HepG2 (cell line): ENCODE measurements around the gene CCDC192. TPM values are rescaled to one million over a fixed set of nuclear protein-coding genes. Genes with fewer than 3 reads are reported as not detected.

ENCODE experiments used
- ATAC-seq: fragments of 200-7000 bp; cut with Tn5 transposase; 3 replicates; pipeline ENCODE4 v1.9.1; 2020; ENCODE audit warnings: mild to moderate bottlenecking, moderate library complexity
- BruUV-seq: library from RNA; stranded (reverse); fragments of 400-500 nt; replicated peaks from 2 replicates; lab custom pipeline; 2021; lab: Mats Ljungman, UMichigan
- CTCF ChIA-PET: fragments of 300-600 bp; formaldehyde crosslinking; extraction: SDS; loops from one replicate; lab custom pipeline; 2021; ENCODE audit warnings: low total read pairs, inconsistent platforms, low intra/inter-chr PET ratio; lab: Yijun Ruan, JAX
- POLR2A ChIA-PET: fragments of 350-600 bp; sonication (Branson Sonifier 250); formaldehyde crosslinking; loops from one replicate; lab custom pipeline; 2020; ENCODE audit warnings: antibody characterized with exemption, inconsistent platforms; lab: Yijun Ruan, JAX
- DNase-seq: peaks from one replicate; pipeline ENCODE4 v3.0.0-alpha.2; 2015; ENCODE audit warnings: low spot score
- FAIRE-seq: peaks from 3 replicates; lab custom pipeline; 2011; peaks lifted over from hg19 to GRCh38; lab: Jason Lieb, UNC
- H2AFZ ChIP-seq: one replicate; pipeline ENCODE4 v1.6.1; 2011; ENCODE audit warnings: low read length, inconsistent platforms
- H3K27ac ChIP-seq: fragments of 300-600 bp; 3 replicates; pipeline ENCODE4 v1.8.0; 2011; ENCODE audit warnings: mixed run types, mild to moderate bottlenecking, mixed read lengths, low read length, inconsistent platforms; ENCODE audit not compliant: insufficient read depth; ENCODE audit errors: extremely low read length
- H3K27me3 ChIP-seq, 2 experiments: fragments of 200-600 bp in 1 of 2; 2 replicates in 1 of 2; 3 replicates in 1 of 2; pipeline versions ENCODE4 v1.6.0 to v1.8.0; 2011; ENCODE audit warnings: low read length in 2 of 2, mild to moderate bottlenecking in 2 of 2, moderate library complexity in 2 of 2, inconsistent platforms in 1 of 2; ENCODE audit not compliant: insufficient read depth in 2 of 2, control insufficient read depth in 1 of 2
- H3K36me3 ChIP-seq, 2 experiments: fragments of 200-600 bp in 1 of 2; replicated peaks in 1 of 2; 2 replicates in 1 of 2; 3 replicates in 1 of 2; pipeline versions ENCODE4 v1.5.1 to v1.8.0; 2011; ENCODE audit warnings: low read length in 2 of 2, inconsistent platforms in 1 of 2; ENCODE audit not compliant: insufficient read depth in 2 of 2, control insufficient read depth in 1 of 2
- H3K4me1 ChIP-seq: 2 replicates; pipeline ENCODE4 v1.5.1; 2012; ENCODE audit warnings: low read length, inconsistent platforms; ENCODE audit not compliant: insufficient read depth
- H3K4me2 ChIP-seq: 2 replicates; pipeline ENCODE4 v1.6.0; 2011; ENCODE audit warnings: low read depth, low read length, inconsistent platforms
- H3K4me3 ChIP-seq, 3 experiments: fragments of 200-600 bp in 1 of 3; sonication (generic), shearing (Covaris generic) in 1 of 3; replicated peaks in 1 of 3; 2 replicates each; pipeline ENCODE4 v1.5.1; 2011 to 2016; ENCODE audit warnings: low read length in 3 of 3, inconsistent platforms in 2 of 3, low read depth in 2 of 3, mild to moderate bottlenecking in 2 of 3, control low read depth in 1 of 3, mixed read lengths in 1 of 3; ENCODE audit not compliant: insufficient read depth in 1 of 3
- H3K79me2 ChIP-seq: one replicate; pipeline ENCODE4 v1.6.1; 2011; ENCODE audit warnings: low read length, inconsistent platforms; ENCODE audit not compliant: insufficient read depth
- H3K9ac ChIP-seq: 2 replicates; pipeline ENCODE4 v1.6.0; 2011; ENCODE audit warnings: mild to moderate bottlenecking, low read depth, low read length, inconsistent platforms; ENCODE audit not compliant: insufficient read depth
- H3K9me3 ChIP-seq: 2 replicates; pipeline ENCODE4 v1.5.1; 2012; ENCODE audit warnings: mild to moderate bottlenecking, low read length
- H4K20me1 ChIP-seq: 2 replicates; pipeline ENCODE4 v1.6.0; 2011; ENCODE audit warnings: inconsistent platforms, mild to moderate bottlenecking, low read length, moderate library complexity; ENCODE audit not compliant: insufficient read depth
- CAMTA2 ChIP-seq: sonication (generic); formaldehyde crosslinking; IDR thresholded peaks from 2 replicates; pipeline ENCODE4 v1.4.0; 2020; ENCODE audit warnings: mild to moderate bottlenecking, missing genetic modification reagents, borderline replicate concordance
- CCDC6 ChIP-seq: sonication (generic); formaldehyde crosslinking; IDR thresholded peaks from 2 replicates; pipeline ENCODE4 v1.8.1; 2022; ENCODE audit warnings: mild to moderate bottlenecking, missing genetic modification reagents, moderate library complexity
- HMGA1 ChIP-seq: sonication (generic); formaldehyde crosslinking; conservative IDR thresholded peaks from 2 replicates; pipeline ENCODE4 v1.4.0; 2020; ENCODE audit warnings: missing genetic modification reagents
- IKZF4 ChIP-seq: sonication (generic); formaldehyde crosslinking; IDR thresholded peaks from 2 replicates; pipeline ENCODE4 v1.5.1; 2020; ENCODE audit warnings: borderline replicate concordance, mild to moderate bottlenecking, low read depth, missing genetic modification reagents; ENCODE audit errors: not compliant biosample characterization
- JARID2 ChIP-seq: sonication (generic); formaldehyde crosslinking; IDR thresholded peaks from 2 replicates; pipeline ENCODE4 v1.8.1; 2023; ENCODE audit warnings: missing genetic modification reagents, inconsistent platforms; ENCODE audit not compliant: insufficient replicate concordance
- NCOA1 ChIP-seq: sonication (generic); formaldehyde crosslinking; IDR thresholded peaks from 2 replicates; pipeline ENCODE4 v1.9.0; 2021; ENCODE audit warnings: missing genetic modification reagents
- PTBP1 ChIP-seq: fragments of 200-400 bp; formaldehyde crosslinking; IDR thresholded peaks from 2 replicates; pipeline ENCODE4 v1.6.1; 2018; ENCODE audit warnings: low read length, low read depth; ENCODE audit not compliant: poor library complexity, severe bottlenecking
- TEAD2 ChIP-seq: sonication (generic); formaldehyde crosslinking; IDR thresholded peaks from 2 replicates; pipeline ENCODE4 v1.9.0; 2021; ENCODE audit warnings: missing genetic modification reagents
- ZNF230 ChIP-seq: sonication (generic); formaldehyde crosslinking; IDR thresholded peaks from 2 replicates; pipeline ENCODE4 v1.4.0; 2020; ENCODE audit warnings: mild to moderate bottlenecking, missing genetic modification reagents
- ZNF333 ChIP-seq: sonication (generic); formaldehyde crosslinking; IDR thresholded peaks from 2 replicates; pipeline ENCODE4 v1.4.0; 2020; ENCODE audit warnings: mild to moderate bottlenecking, missing genetic modification reagents, borderline replicate concordance
- ZNF747 ChIP-seq: sonication (generic); formaldehyde crosslinking; IDR thresholded peaks from 2 replicates; pipeline ENCODE4 v1.8.1; 2023; ENCODE audit warnings: missing genetic modification reagents, mild to moderate bottlenecking, borderline replicate concordance
- ZNF780A ChIP-seq: sonication (generic); formaldehyde crosslinking; IDR thresholded peaks from 2 replicates; pipeline ENCODE4 v1.8.0; 2022; ENCODE audit warnings: mild to moderate bottlenecking, missing genetic modification reagents, moderate library complexity
- ZSCAN31 ChIP-seq: sonication (generic); formaldehyde crosslinking; IDR thresholded peaks from 2 replicates; pipeline ENCODE4 v1.5.0; 2020; ENCODE audit warnings: low read depth, mild to moderate bottlenecking, missing genetic modification reagents
- WGBS: methylation state at CpG from one replicate; pipeline ENCODE4 v1.1.6; 2017; ENCODE audit warnings: low lambda C conversion rate; 5-methylcytosine and 5-hydroxymethylcytosine counted together
- in situ Hi-C: cut with HindIII; loops from 2 replicates; pipeline ENCODE4 v1.10.0; 2017; ENCODE audit warnings: low pct_unique_long_range_greater_than_20kb; ENCODE audit not compliant: extremely low pct_ligation_motif_present
- intact Hi-C: fragments of 100-400 bp; cut with micrococcal nuclease; formaldehyde crosslinking; loops from one replicate; pipeline ENCODE4 v1.10.0; 2022; ENCODE audit not compliant: unreplicated experiment
- polyA plus RNA-seq, 8 experiments: library from polyadenylated mRNA; depleted of rRNA in 3 of 8; stranded (reverse) in 7 of 8; unstranded in 1 of 8; fragments of >200 nt; fragmentation: Illumina TruSeq in 4 of 8; extraction: Trizol in 4 of 8; gene quantifications; 2 replicates each; pipeline versions ENCODE4 v1.2.1 to v1.2.3, GENCODE V29; 2011 to 2016; ENCODE audit warnings: low read depth in 4 of 8, missing spikeins in 1 of 8, mixed read lengths in 1 of 8; ENCODE audit not compliant: insufficient read depth in 1 of 8
- total RNA-seq, 5 experiments: library from RNA; depleted of rRNA; stranded (reverse); fragments of >200 nt; fragmentation: Illumina TruSeq; extraction: Trizol; gene quantifications; 2 replicates each; pipeline ENCODE4 v1.2.3, GENCODE V29; 2016; ENCODE audit warnings: low read depth in 1 of 5
- TF ChIP-seq, protein P1 (sequence below): IDR thresholded peaks from 2 replicates; pipeline ENCODE4 v1.6.1; 2016
- TF ChIP-seq, protein P2 (sequence below): sonication (generic); formaldehyde crosslinking; IDR thresholded peaks from 2 replicates; pipeline ENCODE4 v1.8.0; 2022; ENCODE audit warnings: missing genetic modification reagents, low read depth, mild to moderate bottlenecking, borderline replicate concordance
- TF ChIP-seq, protein P3 (sequence below): sonication (generic); formaldehyde crosslinking; IDR thresholded peaks from 2 replicates; pipeline ENCODE4 v1.9.0; 2021; ENCODE audit warnings: missing genetic modification reagents, mild to moderate bottlenecking, borderline replicate concordance

CCDC192 gene
- total and polyA plus RNA-seq, 2 of the 13 experiments (the other 11 are each of a cell fraction or from before 2014, with no cell fraction given): not detected

DNA sequence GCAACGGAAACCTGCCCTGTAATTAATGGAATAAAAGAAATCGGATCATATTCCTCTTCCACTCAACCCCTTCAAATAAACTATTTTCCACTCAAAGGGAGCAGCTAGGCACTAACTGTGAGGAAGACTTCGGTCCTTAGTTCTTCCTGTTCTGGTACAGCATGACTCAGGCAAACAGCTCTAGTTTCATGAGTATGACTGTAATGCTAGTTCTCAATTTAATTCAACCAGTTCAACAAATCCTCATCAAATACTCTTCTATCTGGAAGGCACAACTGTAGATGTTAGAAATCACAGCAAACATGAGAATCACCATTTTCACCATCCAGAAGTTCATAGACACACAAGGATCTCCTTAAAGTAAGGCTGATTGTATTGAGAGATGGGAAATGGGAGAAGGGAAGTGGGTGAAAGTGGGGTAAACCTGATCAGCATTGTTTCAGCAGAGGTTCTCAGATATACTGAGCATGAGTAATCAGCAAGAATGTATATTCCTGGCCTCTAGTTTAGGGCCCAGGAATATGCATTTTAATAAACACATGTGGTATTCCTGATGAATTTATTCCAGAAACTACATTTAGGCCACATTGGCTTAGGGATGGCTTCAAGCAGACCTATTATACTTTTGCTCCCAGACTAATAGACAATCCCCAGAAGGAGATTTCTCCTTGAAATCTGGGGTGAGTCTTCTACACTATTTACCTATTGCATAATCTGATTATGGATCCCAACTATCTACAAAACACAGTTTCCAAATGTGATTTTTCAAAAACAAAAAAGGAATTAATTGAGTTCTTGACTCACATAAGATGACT is 239.3 kb downstream of the CCDC192 start:
- DNase-seq: no peak
- POLR2A ChIA-PET: no interaction called here
- no peaks in the 10 kb centered on the region for H3K27me3 ChIP-seq
- WGBS: 59% methylated on average over 3 of the region's 3 CpGs
- TF ChIP-seq ZNF230: no peak
- TF ChIP-seq PTBP1: no peak
- TF ChIP-seq, all 625 proteins: peak for 0
- no peaks in the 10 kb centered on the region for H3K9me3 ChIP-seq
- no peak overlapping the region for H3K27ac ChIP-seq
- H3K4me2 ChIP-seq: no peak overlapping the region
- in situ Hi-C loops (no loop called here), intact Hi-C loops (no loop called here)
- H3K9ac ChIP-seq: no peak overlapping the region
- H2AFZ ChIP-seq: no peak overlapping the region
- CTCF ChIA-PET: no interaction called here
- H4K20me1 ChIP-seq: no peaks in the 10 kb centered on the region
- H3K79me2 ChIP-seq: no peaks in the 10 kb centered on the region
- no peak for ATAC-seq
- no TSS peak for BruUV-seq
- no peaks in the 10 kb centered on the region for H3K36me3 ChIP-seq
- no peak for FAIRE-seq
- no peak overlapping the region for H3K4me3 ChIP-seq
- H3K4me1 ChIP-seq: peaks cover 14% of the 10 kb centered on the region

DNA sequence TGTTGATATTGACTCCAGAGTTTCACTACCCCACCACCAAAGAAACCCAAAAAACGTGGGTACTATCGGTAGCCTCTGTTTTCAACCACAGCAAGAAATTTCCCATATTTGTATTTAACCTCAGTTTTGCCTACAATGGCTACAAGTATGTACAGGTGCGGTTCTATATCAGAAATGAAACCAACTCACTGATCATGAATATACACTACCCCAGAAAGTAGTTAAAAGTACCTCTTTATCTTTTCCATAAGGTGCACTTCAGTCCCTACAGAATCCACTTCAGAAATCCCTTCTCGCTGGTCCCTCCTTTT is 239.8 kb downstream of the CCDC192 start:
- CTCF ChIA-PET: no interaction called here
- POLR2A ChIA-PET: no interaction called here
- H3K36me3 ChIP-seq: no peaks in the 10 kb centered on the region
- in situ Hi-C loops (no loop called here), intact Hi-C loops (no loop called here)
- ATAC-seq (no peak), DNase-seq (no peak), FAIRE-seq (no peak)
- H3K27me3 ChIP-seq: no peaks in the 10 kb centered on the region
- H2AFZ ChIP-seq: no peak overlapping the region
- no peak overlapping the region for H3K27ac ChIP-seq
- no peak overlapping the region for H3K4me3 ChIP-seq
- H3K9ac ChIP-seq: no peak overlapping the region
- peaks cover 14% of the 10 kb centered on the region for H3K4me1 ChIP-seq
- no TSS peak for BruUV-seq
- H4K20me1 ChIP-seq: no peaks in the 10 kb centered on the region
- WGBS: 38% methylated on average over 4 of the region's 4 CpGs
- H3K9me3 ChIP-seq: no peaks in the 10 kb centered on the region
- H3K79me2 ChIP-seq: no peaks in the 10 kb centered on the region
- H3K4me2 ChIP-seq: no peak overlapping the region
- TF ChIP-seq IKZF4 (no peak), JARID2 (no peak), ZNF747 (CRISPR knock-in tag) (no peak), CCDC6 (CRISPR knock-in tag) (no peak), NCOA1 (CRISPR knock-in tag) (no peak), TEAD2 (CRISPR knock-in tag) (no peak), HMGA1 (CRISPR knock-in tag) (no peak), CAMTA2 (CRISPR knock-in tag) (no peak), ZSCAN31 (CRISPR knock-in tag) (no peak), ZNF780A (CRISPR knock-in tag) (no peak), ZNF333 (CRISPR knock-in tag) (no peak)
- TF ChIP-seq, protein P1, sequence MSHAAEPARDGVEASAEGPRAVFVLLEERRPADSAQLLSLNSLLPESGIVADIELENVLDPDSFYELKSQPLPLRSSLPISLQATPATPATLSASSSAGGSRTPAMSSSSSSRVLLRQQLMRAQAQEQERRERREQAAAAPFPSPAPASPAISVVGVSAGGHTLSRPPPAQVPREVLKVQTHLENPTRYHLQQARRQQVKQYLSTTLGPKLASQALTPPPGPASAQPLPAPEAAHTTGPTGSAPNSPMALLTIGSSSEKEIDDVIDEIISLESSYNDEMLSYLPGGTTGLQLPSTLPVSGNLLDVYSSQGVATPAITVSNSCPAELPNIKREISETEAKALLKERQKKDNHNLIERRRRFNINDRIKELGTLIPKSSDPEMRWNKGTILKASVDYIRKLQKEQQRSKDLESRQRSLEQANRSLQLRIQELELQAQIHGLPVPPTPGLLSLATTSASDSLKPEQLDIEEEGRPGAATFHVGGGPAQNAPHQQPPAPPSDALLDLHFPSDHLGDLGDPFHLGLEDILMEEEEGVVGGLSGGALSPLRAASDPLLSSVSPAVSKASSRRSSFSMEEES (CRISPR knock-in tag): no peak
- TF ChIP-seq, protein P2, sequence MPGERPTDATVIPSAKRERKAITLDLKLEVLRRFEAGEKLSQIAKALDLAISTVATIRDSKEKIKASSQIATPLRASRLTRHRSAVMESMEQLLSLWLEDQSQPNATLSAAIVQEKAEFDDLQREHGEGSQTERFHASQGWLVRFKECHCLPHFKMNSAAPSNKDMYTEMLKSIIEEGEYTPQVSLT (CRISPR knock-in tag): no peak
- TF ChIP-seq, protein P3, sequence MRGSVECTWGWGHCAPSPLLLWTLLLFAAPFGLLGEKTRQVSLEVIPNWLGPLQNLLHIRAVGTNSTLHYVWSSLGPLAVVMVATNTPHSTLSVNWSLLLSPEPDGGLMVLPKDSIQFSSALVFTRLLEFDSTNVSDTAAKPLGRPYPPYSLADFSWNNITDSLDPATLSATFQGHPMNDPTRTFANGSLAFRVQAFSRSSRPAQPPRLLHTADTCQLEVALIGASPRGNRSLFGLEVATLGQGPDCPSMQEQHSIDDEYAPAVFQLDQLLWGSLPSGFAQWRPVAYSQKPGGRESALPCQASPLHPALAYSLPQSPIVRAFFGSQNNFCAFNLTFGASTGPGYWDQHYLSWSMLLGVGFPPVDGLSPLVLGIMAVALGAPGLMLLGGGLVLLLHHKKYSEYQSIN (CRISPR knock-in tag): no peak
